CD4-positive, alpha-beta T cell treated with Interleukin-17A for 4 hours (primary cell): ENCODE measurements around the gene ISYNA1.

Source experiments
- DNase-seq: peaks from one replicate; pipeline ENCODE4 v3.0.0-alpha.2; 2020; ENCODE audit warnings: mixed read lengths

The ISYNA1 gene

GRCh38 chr19:18430417-18431144 is 7.4 kb downstream of the ISYNA1 start:
- no peak for DNase-seq

GRCh38 chr19:18429717-18430416 is 8.1 kb downstream of the ISYNA1 start:
- DNase-seq: no peak

- peak; percentile 87 for DNase-seq
Observed at GRCh38 chr19:18428787-18429674, 8.9 kb downstream of the ISYNA1 start.

- DNase-seq: no peak
Observed at GRCh38 chr19:18428173-18428786, 9.7 kb downstream of the ISYNA1 start.

GRCh38 chr19:18427743-18428113 is 10.2 kb downstream of the ISYNA1 start:
- no peak for DNase-seq

GRCh38 chr19:18427080-18427742 is 10.7 kb downstream of the ISYNA1 start:
- no peak for DNase-seq

GRCh38 chr19:18426416-18426767 is 11.5 kb downstream of the ISYNA1 start:
- no peak for DNase-seq

GRCh38 chr19:18425515-18426415 is 12.2 kb downstream of the ISYNA1 start:
- DNase-seq: no peak

- DNase-seq: no peak
Observed at GRCh38 chr19:18424890-18425514, 12.9 kb downstream of the ISYNA1 start.

GRCh38 chr19:18424122-18424889 is 13.6 kb downstream of the ISYNA1 start:
- DNase-seq: no peak

GRCh38 chr19:18423258-18424020 is 14.5 kb downstream of the ISYNA1 start:
- no peak for DNase-seq

- peak; percentile 60 for DNase-seq
Observed at GRCh38 chr19:18422530-18423191, 15.3 kb downstream of the ISYNA1 start.

GRCh38 chr19:18421371-18421959 is 16.5 kb downstream of the ISYNA1 start:
- no peak for DNase-seq

GRCh38 chr19:18420930-18421329 is 17.0 kb downstream of the ISYNA1 start:
- no peak for DNase-seq

- DNase-seq: peak; percentile 60
Observed at GRCh38 chr19:18419699-18420460, 18.1 kb downstream of the ISYNA1 start.

GRCh38 chr19:18419195-18419698 is 18.7 kb downstream of the ISYNA1 start, which contains the start of gene SSBP4:
SSBP4 (plus strand) TSS chr19:18419398; CDS start chr19:18419649, 251 bp downstream.
- DNase-seq: peak; percentile 77
